Stomach (tissue), 4 donors: ENCODE measurements around the gene HLA-DPA1.

Source experiments
- CTCF ChIP-seq, 7 experiments: fragments of 450-650 bp in 4 of 7; fragments of 200-600 bp in 3 of 7; sonication (generic) in 3 of 7; IDR thresholded peaks; one replicate each; pipeline ENCODE4 v1.5.1; 2016 to 2019; ENCODE audit warnings: antibody characterized with exemption in 7 of 7, control low read depth in 2 of 7, mild to moderate bottlenecking in 1 of 7
- EP300 ChIP-seq: sonication (generic); formaldehyde crosslinking; IDR thresholded peaks from one replicate; pipeline ENCODE4 v1.6.1; 2017; ENCODE audit warnings: antibody characterized with exemption
- POLR2A ChIP-seq, 4 donors: fragments of 450-650 bp; IDR thresholded peaks; one replicate each; pipeline ENCODE4 v1.6.1; 2016; ENCODE audit warnings: antibody characterized with exemption in 4 of 4, control low read depth in 2 of 4, mild to moderate bottlenecking in 1 of 4, moderate library complexity in 1 of 4
- POLR2AphosphoS5 ChIP-seq, 3 donors: sonication (generic); formaldehyde crosslinking; IDR thresholded peaks; one replicate each; pipeline ENCODE4 v1.6.1; 2016; ENCODE audit warnings: antibody characterized with exemption in 3 of 3

DNA sequence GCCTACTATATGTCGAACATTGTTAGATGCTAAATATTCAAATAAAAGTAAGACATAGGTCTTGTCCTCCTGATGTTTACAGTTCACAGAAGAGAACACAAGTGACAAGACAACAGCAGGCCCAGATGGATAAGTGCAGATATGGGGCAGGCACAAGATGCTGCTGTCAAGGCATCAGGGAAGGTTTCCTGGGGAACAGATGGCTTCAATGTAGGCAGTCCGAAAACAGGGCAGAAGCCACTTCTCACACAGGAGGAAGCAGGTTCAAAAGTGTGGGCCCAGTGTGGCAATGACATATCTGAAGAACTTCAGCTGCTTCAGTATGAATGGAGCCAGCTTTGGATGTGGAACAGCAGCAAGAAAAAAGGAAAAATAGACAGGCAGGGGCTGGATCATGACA, 34.9 kb upstream of the HLA-DPA1 start:
- TF ChIP-seq POLR2A (IDR thresholded peaks at IDR 0.05) (no peak), CTCF (IDR thresholded peaks at IDR 0.05) (no peak), POLR2AphosphoS5 (IDR thresholded peaks at IDR 0.05) (no peak), EP300 (no peak)
